ENCODE measurements around the gene ASPSCR1.
"Not testable (repeated sequence)": the region's sequence is repeated elsewhere in the genome, so short reads cannot be mapped to it uniquely, and the experiment has no call there.

ASPSCR1 gene

DNA sequence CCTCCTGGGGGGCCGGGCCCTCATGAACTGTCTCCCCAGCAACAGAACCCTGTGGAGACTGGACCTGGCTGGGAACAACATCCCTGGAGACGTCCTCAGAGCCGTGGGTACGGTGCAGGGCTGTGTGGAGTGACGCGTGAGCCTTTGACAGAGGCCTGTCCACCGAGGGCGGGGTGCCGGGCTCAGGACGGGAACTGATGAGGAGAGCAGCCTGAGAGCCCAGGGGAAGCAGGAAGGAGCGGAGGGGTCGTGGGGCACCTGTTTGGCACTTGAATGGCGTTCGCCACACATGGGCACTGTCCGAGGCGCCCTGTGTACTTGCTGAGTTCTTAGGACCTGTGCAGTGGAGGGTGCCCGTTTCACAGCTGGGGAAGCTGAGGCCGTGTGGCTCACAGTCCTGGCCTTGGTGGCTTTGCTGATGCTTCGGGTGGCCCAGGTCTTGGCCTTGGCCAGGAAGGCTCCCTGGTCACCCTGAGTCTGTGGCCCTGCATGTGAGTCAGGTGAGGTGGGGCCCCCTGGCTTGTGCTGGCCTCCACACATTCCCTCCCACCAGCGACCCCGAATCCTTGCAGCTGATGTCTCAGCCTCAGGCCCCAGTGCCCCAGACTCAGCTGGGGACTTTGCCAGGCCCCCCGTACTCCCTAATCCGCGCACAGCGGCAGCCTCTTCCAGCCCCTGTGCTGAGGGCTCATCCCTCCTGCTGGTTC, 48.1 kb downstream of the ASPSCR1 start:
- no peak for DNase-seq

DNA sequence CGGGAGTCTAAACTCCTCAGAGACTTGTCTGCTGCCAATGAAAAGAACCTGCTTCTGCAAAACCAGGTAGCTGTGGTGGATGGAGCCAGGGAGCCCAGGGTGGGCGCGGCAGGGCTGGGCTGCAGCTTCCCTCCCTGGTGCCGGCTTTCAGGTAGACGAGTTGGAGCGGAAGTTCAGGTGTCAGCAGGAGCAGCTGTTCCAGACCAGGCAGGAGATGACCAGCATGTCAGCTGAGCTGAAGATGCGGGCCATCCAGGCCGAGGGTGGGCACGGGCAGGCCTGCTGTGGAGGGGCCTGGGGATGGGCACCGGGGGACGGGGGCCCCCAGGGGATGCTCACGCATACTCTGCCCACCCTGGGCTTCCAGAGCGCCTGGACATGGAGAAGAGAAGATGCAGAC, 50.8 kb downstream of the ASPSCR1 start:
- DNase-seq = no peak

DNA sequence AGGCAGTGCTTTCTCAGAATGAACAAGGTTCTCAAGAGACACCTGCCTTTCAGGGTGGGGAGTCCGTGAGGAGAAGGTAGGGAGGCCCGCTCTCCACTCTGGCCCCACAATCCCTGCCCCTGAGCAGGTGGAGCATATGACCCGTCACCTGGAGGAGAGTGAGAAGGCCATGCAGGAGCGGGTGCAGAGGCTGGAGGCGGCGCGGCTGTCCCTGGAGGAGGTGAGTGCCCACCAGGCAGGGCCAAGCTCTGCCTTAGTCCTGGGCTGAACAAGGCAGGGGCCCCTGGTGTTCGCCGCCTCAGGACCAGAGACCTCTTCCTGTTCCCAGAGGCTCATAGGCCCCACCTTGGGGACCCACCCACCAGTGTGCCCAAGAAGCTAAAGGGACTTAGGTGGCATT, 51.5 kb downstream of the ASPSCR1 start:
- DNase-seq = no peak

DNA sequence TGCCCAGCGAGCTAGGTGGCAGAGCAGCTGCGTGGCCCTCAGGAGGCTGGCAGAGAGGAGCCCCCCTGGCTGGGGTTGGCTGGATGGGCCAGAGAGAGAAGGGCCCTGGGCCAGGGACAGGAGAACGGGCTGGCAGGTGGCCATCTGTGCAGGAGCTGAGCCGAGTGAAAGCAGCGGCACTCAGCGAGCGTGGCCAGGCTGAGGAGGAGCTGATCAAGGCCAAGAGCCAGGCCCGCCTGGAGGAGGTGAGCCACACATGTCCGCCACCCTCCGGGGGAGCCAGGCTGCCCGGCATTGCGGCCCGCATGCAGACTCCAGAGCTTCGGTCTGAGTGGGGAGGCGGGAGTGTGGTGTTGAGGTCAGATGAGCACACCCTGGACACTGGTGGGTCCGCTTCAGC, 52.0 kb downstream of the ASPSCR1 start:
- DNase-seq = no peak

DNA sequence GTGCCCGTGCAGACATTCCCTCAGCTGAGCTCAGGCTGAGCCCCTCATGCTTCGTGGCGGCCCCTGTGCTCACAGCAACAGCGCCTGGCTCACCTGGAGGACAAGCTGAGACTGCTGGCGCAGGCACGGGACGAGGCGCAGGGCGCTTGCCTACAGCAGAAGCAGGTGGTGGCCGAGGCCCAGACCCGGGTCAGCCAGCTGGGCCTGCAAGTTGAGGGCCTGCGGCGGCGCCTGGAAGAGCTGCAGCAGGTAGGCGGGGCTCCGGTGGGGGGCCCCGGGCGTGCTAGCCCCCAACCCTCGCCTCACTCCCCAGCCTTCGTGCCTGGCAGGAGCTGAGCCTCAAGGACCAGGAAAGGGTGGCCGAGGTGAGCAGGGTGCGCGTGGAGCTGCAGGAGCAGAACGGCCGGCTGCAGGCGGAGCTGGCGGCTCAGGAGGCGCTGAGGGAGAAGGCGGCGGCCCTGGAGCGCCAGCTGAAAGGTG, 52.6 kb downstream of the ASPSCR1 start:
- no peak for DNase-seq

DNA sequence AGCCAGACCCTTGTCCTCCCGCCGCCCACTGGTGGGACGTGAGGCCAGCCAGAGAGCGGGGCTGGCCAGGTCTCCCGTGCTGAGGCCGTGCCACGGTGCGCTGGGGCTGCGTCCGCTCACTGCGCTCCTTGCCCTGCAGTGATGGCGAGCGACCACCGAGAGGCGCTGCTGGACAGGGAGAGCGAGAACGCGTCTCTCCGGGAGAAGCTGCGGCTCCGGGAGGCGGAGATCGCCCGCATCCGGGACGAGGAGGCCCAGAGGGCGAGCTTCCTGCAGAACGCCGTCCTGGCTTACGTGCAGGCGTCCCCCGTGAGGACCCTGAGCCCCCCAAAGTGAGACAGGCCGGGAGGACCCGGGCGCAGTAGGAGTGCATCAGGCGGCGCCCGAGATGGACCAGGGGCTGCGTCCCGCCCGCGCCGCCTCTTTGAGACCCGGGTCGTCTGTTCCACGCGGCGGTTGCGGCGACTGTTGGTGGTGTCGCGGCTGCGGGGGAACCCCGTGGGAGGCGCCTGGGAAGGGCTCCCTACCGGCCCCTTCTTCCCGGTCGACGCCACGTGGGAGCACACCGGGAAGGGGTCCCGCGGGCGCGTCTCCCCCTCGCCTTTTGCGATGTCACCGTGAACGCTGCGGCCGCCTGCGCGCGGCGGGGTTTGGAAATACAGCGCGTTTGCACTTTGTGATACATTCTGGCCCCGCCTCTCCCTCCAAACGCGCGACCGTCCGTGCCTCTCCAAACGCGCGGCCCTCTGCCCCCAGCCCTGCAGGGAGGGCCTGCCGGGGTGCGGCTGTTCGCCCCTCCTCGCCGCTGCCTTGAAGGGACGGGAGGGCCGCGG, 53.3 kb downstream of the ASPSCR1 start:
- DNase-seq = peak; percentile 92

DNA sequence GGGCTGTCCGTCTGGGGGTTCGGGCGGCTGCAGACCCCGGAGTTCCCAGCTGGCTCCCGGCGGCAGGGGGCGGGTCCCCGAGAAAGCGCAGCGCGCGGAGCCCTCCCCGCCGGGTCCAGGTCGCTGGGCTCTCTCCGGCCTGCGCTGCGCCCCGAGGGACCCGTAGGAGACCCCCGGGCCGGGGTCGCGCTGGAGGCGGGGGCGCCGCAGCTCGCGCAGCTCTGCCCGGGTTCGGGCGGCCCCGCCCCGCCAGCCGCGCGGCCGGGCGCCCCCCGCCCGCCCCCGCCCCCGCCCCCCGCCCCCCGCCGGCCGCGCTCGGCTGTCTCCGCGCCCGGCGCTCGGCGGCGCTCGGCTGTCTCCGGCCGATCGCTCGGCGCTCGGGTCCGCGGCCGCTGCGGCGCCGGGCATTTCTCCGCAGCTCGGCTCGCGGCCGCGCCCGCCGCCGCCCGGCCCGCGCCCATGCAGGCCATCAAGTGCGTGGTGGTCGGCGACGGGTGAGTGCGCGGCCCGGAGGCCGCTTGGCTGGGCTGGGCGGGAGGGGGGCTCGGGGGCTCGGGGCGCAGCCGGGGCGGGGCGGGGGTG, 54.0 kb downstream of the ASPSCR1 start, which contains the start of gene RAC3:
TSS of gene RAC3 (plus strand) at position 376 of the 582 bp plus-strand sequence. CDS start at position 460, 84 bp downstream.
- DNase-seq = peak; percentile 70

DNA sequence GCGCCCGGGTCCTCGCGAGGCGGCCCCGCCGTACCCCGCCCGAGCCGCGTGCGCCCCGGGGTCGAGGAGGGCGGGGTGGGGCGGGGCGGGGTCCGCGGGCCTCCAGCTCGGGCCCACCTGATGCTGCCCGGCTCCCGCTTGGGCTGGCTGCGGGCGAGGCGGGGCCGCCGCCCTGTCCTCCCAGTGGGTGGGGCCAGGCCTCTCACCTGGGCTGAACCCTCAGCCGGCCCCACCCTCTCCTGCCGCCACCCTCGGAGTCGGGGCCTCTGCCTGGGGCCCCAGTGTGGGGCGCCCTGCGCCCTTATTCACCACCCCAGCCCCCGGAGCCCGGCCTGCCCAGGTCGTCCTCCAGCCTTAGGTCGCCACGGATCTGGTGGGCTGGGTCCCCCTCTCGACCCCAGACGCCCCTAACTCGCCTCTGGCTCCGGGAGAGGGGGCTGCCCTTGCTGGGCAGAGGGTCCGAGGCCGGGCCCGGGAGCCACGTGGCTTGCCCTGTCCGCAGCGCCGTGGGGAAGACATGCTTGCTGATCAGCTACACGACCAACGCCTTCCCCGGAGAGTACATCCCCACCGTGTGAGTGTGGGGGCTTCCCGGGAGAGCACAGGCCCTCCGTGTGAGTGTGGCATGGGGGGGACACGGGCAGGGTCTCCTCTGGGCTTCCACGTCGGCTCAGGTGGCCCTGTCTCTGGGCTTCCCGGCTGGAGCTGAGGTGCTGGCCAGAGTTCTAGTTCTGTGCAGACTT, 54.6 kb downstream of the ASPSCR1 start:
- peak; percentile 57 for DNase-seq

DNA sequence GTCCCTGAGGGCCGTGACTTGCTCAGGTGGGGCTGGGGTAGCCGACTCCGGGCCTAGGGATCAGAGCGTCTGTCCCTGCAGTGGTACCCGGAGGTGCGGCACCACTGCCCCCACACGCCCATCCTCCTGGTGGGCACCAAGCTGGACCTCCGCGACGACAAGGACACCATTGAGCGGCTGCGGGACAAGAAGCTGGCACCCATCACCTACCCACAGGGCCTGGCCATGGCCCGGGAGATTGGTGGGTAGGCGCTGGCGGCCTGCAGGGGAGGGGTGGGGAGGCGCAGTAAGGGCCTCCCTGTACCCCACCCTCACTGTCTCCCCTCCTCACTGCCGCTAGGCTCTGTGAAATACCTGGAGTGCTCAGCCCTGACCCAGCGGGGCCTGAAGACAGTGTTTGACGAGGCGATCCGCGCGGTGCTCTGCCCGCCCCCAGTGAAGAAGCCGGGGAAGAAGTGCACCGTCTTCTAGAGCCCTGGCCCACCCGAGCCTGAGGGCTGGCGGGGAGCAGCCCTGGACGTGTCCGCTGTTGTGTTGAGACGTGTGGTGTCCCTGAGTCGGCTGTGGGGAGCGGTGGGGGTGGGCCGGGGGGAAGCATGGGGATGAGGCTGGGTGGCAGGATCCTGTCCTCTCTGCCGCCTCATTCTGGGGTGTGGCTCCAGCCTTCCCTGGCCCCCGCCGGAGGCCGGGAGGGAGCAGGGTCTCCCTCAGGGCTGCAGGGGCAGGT, 56.1 kb downstream of the ASPSCR1 start:
- no peak for DNase-seq

DNA sequence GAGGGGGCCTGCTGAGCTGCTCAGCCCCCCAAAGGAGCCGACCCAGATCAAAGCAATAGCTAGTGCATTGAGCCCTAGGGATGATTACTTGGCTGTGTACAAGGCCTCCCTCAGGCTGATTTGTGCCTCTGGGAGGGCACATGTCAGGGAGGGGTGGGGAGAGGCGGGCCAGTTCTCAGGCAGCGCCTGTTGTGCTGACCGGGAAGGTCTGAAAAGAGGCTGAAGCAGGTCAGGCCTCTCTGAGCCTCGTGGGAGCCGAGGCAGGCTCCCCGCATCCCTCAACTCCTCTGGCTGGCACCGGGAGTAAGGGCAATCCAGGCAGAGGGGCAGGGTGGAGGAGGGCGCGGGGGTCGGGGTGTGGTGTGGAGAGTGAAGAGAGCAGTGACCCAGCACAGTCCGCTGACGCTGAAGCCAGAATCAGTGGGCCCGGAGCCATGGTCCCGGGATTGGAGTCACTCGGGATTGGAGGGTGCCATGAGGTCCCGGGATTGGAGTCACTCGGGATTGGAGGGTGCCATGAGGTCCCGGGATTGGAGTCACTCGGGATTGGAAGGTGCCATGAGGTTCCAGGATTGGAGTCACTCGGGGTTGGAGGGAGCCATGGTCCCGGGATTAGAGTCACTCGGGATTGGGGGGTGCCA, 57.1 kb downstream of the ASPSCR1 start:
- DNase-seq = no peak

DNA sequence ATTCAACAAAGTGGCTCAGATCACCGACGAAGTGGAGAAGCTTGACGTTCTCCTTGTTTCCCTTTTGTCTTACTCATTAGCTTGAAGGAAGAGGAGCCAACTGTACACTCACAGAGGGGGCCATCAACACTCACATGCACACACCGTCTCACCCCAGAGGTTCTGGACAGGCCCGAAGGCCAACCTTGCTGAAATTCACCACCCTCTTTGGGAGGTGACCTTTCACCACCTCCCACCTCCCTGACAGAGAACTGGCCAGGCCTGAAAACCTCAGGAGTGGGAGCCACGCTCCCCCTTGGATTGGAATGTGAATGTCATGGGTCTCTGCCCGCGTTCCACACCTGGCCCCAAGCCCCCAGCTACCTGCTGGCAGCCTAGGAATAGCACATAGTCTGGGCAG, 58.1 kb downstream of the ASPSCR1 start:
- DNase-seq = no peak

DNA sequence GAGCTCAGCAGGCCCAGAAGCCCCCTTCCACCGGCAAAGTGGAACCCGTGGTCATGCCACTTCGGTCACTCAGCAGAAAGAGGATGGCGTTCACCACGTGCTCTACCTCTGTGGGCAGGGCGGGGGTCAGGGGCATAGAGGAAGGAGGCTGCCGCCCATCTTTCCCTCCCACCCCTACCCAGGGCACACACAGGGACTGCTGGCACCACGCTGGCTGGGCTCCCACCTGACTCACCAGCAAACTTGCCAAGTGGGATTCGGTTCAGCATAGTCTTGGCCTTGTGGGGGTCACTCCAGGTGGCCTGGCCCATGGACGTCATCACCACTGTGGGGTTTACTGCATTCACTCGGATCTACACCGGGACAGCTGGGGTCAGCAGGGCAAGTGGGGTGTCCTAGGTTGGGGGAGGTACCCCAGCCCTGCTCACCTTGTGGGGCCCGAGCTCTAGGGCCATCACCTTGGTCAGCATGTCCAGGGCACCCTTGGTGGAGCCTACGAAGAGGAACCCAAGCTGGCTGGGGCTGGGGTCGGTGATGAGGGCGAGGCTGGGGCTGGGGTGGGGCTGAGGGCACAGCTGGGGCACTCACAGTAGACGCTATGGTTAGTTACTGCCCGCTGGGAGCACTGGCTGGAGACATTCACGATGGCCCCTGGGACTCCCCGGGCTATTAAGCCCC, 58.7 kb downstream of the ASPSCR1 start:
- DNase-seq = no peak

DNA sequence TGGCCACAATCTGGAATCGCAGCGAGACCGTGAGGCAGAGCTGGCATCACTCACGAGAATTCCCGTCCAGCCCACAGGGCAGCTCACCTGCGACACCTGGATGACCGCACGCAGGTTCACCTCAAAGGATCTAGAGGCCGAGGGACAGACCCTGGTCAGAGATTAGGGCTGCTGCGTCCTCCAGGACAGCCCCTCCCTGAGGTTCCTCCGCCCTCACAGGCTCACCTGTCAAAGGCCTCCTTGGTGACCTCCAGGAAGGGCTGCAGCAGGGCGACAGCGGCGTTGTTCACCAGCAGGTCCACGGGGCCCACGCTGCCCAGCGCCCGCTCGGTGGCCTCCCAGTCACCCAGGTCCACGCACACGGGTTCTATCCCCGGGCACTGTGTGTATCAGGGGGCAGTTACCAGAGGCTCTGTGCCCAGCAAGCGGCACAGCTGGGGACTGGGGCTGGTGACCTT, 59.2 kb downstream of the ASPSCR1 start:
- no peak for DNase-seq

DNA sequence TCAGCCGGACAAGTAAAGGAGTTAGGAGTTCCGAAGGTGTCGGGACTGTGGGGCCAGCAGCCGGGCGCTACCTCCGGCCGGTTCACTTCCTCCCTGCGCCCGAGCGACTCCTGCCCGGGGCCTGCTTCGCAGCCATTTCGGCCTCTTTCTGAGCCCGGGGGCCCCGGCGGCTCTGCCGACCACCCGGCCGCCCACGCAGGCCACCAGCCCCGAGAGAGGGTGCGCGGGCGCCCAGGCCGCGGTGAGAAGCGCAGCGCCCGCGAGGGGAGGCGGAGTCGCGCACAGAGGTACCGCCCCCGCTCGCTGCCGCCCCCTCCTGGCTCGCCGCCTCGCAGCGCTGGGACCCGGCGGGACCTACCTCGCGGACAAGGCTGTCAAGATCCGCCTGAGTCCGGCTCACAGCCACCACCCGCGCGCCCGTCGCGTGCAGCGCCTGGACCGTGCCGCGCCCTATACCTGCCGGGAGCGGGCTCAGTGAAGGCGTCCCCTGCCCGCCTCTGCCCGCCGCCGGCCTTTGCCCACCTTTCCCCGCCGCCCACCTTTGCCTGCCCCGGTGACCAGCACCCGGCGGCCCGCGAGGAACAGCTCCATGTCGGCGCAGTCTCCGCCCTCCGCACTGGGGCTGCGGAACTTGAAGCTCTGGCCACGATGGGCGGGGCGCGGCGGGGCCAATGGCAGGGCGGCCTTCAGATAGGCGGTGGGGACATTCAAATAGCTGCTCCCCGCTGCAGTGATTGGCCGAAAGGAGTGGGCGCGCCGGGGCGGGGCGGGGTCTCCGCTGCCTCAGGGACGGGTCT, 59.9 kb downstream of the ASPSCR1 start, which contains the start of gene DCXR:
TSS of gene DCXR (minus strand) at position 606 of the 797 bp plus-strand sequence. CDS start at position 591, 15 bp downstream.
- peak; percentile 99 for DNase-seq

DNA sequence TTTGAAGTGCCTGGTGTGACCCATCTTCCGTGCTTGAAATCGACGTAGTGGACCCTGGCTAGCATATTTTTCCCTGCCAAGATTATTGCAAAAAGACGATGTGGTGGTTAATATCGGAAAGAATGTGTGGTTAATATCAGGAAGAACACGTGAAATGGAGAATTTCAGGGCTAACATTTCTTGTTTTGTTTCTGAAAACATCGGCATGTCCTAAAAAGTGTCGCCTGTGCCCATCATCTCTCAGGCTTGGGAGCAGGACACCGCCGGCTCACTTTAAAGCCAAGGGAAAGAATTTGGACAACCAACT, 60.4 kb downstream of the ASPSCR1 start:
- no peak for DNase-seq

DNA sequence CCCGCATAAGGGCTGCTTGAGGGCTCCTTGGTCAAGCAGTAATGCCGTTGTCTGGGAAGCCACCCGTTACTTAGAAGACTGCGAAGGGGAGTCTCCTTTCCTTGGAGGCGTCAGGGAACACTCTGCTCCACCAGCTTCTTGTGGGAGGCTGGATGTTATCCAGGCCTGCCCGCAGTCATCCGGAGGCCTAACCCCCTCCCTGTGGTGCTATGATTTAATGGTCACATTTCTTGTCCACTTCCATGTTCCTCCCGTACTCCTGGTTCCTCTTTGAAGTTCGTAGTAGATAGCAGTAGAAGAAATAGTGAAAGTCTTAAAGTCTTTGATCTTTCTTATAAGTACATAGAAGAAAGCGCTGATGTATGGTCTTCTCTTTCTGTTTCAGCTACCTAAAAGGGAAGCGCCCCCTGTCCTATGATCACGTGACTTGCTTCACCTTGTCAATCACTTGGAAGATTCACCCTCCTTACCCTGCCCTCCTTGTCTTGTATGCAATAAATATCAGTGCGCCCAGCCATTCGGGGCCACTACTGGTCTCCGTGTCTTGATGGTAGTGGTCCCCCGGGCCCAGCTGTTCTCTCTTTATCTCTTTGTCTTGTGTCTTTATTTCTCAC, 61.5 kb downstream of the ASPSCR1 start:
- not testable (repeated sequence) for DNase-seq

DNA sequence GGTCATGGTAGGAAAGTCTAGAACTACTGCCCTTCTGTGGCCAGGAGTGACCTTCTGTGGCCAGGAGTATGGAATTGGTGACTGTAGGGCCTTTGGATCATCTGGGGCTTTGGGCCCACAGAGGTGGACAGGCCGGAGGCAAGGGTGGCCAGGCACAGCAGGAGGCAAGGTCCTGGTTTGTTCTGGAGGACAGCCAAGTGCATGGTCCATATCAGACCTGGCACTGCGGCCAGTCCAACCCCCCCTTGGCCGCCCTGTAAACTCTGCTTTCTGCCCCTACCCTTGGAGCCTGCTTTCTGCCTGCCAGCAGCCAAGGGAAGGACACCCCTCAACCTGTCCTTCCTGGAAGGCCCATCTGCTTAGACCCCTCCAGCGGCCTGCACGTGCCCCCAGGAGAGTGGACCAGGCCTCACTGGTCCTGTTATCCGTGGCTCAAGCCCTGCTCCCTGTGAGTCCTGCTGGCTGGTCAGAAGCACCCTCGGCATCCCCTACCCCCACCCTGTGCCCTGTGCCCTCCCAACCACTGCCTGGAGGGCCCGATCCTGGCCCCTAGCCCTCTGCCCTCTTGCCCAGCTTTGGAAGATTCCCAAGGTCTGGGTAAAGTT, 62.4 kb downstream of the ASPSCR1 start:
- DNase-seq = no peak

DNA sequence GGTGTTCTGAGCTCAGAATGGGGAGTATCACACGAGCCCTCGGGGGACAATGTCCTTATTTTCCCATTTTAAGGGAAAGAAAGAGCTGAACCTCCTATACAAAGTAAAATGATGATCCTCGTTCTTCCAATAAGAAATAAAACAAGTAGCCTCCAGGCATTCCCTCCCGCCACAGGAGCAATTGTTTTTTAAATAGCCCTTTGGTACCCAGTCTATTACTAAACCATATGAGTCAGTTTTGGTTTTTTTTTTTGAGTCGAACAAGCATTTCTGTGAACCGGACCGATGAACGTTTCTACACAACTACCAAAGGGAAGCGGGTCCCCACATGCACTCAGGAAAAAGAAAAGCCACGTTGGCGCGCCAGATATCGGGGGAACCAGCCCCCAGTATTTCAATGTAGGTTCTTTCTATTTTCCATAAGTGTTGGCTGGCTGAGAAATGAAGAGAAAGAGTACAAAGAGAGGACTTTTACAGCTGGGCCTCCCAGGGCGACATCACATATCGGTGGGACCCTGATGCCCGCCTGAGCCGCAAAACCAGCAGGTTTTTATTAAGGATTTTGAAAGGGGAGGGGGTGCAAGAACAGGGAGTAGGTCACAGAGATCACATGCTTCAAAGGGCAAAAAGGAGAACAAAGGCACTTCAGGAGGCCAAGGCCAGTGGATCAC, 63.9 kb downstream of the ASPSCR1 start:
- DNase-seq = no peak

DNA sequence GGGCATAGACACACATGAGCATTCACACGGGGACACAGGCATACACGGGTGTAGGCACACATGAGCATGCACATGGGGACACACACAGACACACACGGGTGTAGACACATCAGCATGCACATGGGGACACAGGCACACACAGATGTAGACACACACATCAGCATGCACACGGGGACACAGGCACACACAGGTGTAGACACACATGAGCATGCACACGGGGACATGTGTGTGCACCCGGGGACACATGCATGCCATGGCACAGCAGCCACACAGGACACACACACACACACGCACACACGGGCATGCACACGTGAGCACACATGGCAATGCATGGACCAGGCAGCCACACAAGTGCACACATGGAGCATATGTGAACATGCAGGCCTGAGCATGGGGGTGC, 65.2 kb downstream of the ASPSCR1 start:
- no peak for DNase-seq
